ENCODE measurements around the gene LBHD2. TPM values are rescaled to one million over a fixed set of nuclear protein-coding genes. Genes with fewer than 3 reads are reported as not detected.

LBHD2 gene
- total RNA-seq, 1 donor from 2014 or later: not detected

DNA sequence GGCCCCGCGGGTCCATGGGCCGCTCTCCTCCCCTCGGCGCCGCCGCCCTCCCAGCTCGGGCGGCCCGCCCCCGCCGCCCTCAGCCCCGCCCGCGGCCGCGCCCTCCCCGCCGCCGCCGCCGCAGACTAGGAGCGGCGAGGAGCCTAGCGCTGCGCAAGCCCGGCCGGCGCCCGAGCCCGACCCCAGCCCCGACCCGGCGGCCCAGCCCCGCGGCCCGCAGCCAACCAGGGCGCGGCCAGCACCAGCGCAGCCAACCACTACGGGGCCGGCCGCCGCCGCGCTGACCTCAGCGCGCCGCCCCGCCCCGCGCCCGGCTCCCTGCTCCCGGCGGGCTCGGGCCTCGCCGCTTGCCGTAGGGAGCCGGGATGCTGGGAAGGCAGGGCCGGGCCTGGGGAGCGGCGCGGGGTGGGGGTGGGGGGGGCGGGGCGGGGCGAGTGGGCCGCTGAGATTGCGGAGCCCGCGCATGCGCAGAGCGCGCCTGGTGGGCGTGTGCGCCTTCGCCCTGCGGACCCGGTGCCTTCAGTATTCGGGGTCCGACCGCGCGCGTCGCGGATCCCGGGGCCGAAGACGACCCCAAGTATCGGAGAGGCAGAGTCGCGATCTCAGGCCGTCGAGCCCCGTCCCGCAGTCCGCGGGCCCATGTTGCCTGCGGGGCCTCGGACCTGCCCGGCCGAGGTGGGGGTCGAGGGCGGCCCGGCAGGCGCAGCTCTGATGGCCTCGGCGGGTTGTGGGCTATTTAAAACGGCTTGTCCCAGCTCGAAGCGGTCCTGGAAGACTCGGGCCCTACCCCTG is 26.4 kb upstream of the LBHD2 start, which contains the start of gene CDC42BPB:
Gene CDC42BPB (minus strand): TSS at position 178 of the 792 bp plus-strand sequence. CDS start 376 bp downstream, outside the sequence.
- H3K4me1 Mint-ChIP-seq (ENCODE audit: low read depth, unreplicated experiment): peaks cover 16% of the 10 kb centered on the region
- H3K36me3 Mint-ChIP-seq (ENCODE audit: unreplicated experiment): no peaks in the 10 kb centered on the region
- peaks cover 5% of the 10 kb centered on the region for H3K9me3 Mint-ChIP-seq (ENCODE audit: unreplicated experiment)
- peaks cover 7% of the 10 kb centered on the region for H3K27me3 Mint-ChIP-seq (ENCODE audit: unreplicated experiment)
- peak within 1 kb of the TSS; percentile 94 for H3K27ac Mint-ChIP-seq (ENCODE audit: unreplicated experiment)
- peak within 1 kb of the TSS; percentile 94 for H3K4me3 Mint-ChIP-seq (ENCODE audit: unreplicated experiment)
- DNase-seq: peak; percentile 92
- TF ChIP-seq, protein P1, sequence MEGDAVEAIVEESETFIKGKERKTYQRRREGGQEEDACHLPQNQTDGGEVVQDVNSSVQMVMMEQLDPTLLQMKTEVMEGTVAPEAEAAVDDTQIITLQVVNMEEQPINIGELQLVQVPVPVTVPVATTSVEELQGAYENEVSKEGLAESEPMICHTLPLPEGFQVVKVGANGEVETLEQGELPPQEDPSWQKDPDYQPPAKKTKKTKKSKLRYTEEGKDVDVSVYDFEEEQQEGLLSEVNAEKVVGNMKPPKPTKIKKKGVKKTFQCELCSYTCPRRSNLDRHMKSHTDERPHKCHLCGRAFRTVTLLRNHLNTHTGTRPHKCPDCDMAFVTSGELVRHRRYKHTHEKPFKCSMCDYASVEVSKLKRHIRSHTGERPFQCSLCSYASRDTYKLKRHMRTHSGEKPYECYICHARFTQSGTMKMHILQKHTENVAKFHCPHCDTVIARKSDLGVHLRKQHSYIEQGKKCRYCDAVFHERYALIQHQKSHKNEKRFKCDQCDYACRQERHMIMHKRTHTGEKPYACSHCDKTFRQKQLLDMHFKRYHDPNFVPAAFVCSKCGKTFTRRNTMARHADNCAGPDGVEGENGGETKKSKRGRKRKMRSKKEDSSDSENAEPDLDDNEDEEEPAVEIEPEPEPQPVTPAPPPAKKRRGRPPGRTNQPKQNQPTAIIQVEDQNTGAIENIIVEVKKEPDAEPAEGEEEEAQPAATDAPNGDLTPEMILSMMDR (IDR thresholded peaks at IDR 0.05; ENCODE audit: partially characterized antibody, unreplicated experiment): no peak

DNA sequence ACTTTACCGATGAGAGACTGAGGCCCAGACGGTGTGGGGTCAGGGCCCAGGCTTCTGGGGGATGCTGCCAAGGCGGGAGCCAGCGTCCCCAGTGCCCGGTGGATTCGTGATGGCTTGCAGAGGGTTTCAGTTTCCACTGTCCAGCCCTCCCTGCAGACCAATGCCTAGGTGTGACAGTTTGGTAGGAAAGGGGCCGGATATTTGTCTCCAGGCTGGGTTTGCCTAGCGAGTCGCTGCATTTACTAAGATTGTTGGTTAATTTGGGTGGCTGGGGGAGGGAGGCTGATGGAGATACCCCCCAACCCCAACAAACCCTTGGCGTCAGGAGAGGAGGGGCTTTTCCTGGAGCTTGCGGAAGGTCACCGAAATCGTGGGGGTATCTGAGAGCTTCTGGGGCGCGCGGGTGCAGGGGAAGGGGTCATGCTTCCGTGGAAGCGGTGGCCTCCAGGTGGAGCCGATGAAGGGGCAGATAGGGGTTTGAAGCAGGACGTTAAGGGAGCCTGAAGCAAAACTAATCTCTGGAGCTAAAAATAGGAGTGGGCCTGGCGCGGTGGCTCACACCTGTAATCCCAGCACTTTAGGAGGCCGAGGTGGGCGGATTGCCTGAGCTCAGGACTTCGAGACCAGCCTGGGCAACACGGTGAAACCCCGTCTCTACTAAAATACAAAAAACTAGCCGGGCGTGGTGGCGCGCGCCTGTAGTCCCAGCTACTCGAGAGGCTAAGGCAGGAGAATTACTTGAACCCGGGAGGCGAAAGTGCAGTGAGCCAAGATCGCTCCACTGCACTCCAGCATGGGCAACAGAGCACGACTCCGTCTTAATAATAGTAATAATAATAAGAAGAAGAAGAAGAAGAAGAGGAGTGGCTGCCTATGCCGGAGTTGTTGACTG is 25.6 kb upstream of the LBHD2 start:
- TF ChIP-seq, protein P1 (IDR thresholded peaks at IDR 0.05; ENCODE audit: partially characterized antibody, unreplicated experiment): no peak
- H3K27me3 Mint-ChIP-seq (ENCODE audit: unreplicated experiment): peaks cover 10% of the 10 kb centered on the region
- H3K4me1 Mint-ChIP-seq (ENCODE audit: low read depth, unreplicated experiment): peaks cover 16% of the 10 kb centered on the region
- peaks cover 5% of the 10 kb centered on the region for H3K9me3 Mint-ChIP-seq (ENCODE audit: unreplicated experiment)
- DNase-seq: peak; percentile 42
- no peaks in the 10 kb centered on the region for H3K36me3 Mint-ChIP-seq (ENCODE audit: unreplicated experiment)
- peak overlapping the region; percentile 64 for H3K27ac Mint-ChIP-seq (ENCODE audit: unreplicated experiment)
- peak overlapping the region; percentile 94 for H3K4me3 Mint-ChIP-seq (ENCODE audit: unreplicated experiment)

DNA sequence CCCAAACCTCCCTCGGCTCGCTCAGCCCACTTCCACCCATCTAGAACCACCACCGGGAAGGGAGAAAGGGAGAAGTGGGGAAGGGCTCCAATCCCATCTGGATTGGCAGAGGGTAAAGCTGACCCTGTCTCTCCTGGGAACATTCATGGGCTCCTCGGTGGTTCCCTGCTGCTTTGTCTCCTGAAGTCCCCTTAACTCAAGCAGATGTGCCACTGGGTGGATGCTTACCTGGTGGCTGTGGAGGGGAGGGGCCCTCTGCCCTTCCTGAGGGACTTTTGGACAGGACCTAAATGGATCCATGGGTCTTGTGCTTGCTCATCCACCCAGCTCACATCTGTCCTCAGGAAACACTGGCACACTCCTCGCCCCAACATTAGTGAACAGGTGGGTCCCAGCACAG is 24.5 kb upstream of the LBHD2 start:
- H3K36me3 Mint-ChIP-seq (ENCODE audit: unreplicated experiment): no peaks in the 10 kb centered on the region
- no peak for DNase-seq
- peaks cover 10% of the 10 kb centered on the region for H3K27me3 Mint-ChIP-seq (ENCODE audit: unreplicated experiment)
- peaks cover 5% of the 10 kb centered on the region for H3K9me3 Mint-ChIP-seq (ENCODE audit: unreplicated experiment)
- TF ChIP-seq, protein P1 (IDR thresholded peaks at IDR 0.05; ENCODE audit: partially characterized antibody, unreplicated experiment): no peak
- H3K4me3 Mint-ChIP-seq (ENCODE audit: unreplicated experiment): no peak overlapping the region
- peaks cover 16% of the 10 kb centered on the region for H3K4me1 Mint-ChIP-seq (ENCODE audit: low read depth, unreplicated experiment)
- H3K27ac Mint-ChIP-seq (ENCODE audit: unreplicated experiment): no peak overlapping the region

DNA sequence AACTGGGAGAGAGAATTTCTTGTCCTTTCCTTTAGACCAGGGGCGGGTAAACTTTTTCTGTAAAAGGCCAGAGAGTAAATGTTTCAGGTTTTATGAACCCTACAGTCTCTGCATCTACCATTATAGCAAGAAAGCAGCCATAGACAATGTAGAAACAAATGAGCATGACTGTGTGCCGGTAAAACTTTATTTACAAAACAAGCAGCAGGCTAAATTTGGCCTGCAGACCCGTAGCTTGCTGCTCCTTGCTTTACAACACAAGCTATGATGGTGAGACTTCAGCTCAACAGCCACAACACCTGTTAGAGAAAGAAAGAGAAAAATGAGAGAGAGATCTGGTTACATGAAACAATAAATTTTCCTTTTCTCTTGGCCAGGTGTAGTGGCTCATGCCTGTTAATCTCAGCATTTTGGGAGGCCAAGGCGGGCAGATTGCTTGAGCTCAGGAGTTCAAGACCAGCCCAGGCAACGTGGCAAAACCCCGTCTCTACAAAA is 22.5 kb upstream of the LBHD2 start:
- peaks cover 7% of the 10 kb centered on the region for H3K27me3 Mint-ChIP-seq (ENCODE audit: unreplicated experiment)

More for the DNA sequence above, 22.5 kb upstream of the LBHD2 start:
- no peaks in the 10 kb centered on the region for H3K36me3 Mint-ChIP-seq (ENCODE audit: unreplicated experiment)
- H3K27ac Mint-ChIP-seq (ENCODE audit: unreplicated experiment): no peak overlapping the region
- no peak for DNase-seq
- no peaks in the 10 kb centered on the region for H3K9me3 Mint-ChIP-seq (ENCODE audit: unreplicated experiment)
- no peak overlapping the region for H3K4me3 Mint-ChIP-seq (ENCODE audit: unreplicated experiment)
- TF ChIP-seq, protein P1 (IDR thresholded peaks at IDR 0.05; ENCODE audit: partially characterized antibody, unreplicated experiment): no peak
- peaks cover 6% of the 10 kb centered on the region for H3K4me1 Mint-ChIP-seq (ENCODE audit: low read depth, unreplicated experiment)

Measured in glutamatergic neuron (in vitro differentiated cells).